ENCODE measurements around the gene SMCP.

- TF ChIP-seq REST (IDR thresholded peaks at IDR 0.05): no peak
- no peak for TF ChIP-seq CTCF (IDR thresholded peaks at IDR 0.05; ENCODE audit: low read depth, low read length, missing input control)
- TF ChIP-seq EGR1 (IDR thresholded peaks at IDR 0.05; ENCODE audit: low read depth in 2 of 2): no peak
- TF ChIP-seq GABPA (IDR thresholded peaks at IDR 0.05 in 1 of 2, conservative IDR thresholded peaks at IDR 0.05 in 1 of 2): no peak
- no peak for TF ChIP-seq JUND (IDR thresholded peaks at IDR 0.05)
- TF ChIP-seq ATF3 (IDR thresholded peaks at IDR 0.05): no peak
- no peak for TF ChIP-seq HNF4G (IDR thresholded peaks at IDR 0.05)
- TF ChIP-seq ZBTB33 (IDR thresholded peaks at IDR 0.05): no peak
- no peak for TF ChIP-seq RAD21 (IDR thresholded peaks at IDR 0.05)
- no peak for TF ChIP-seq FOXA1 (IDR thresholded peaks at IDR 0.05)
- TF ChIP-seq YY1 (IDR thresholded peaks at IDR 0.05): no peak
- no peak for TF ChIP-seq RXRA (IDR thresholded peaks at IDR 0.05)
- no peak for TF ChIP-seq SP1 (IDR thresholded peaks at IDR 0.05)
Measured at GRCh38 chr1:152859696-152860095, 18.4 kb upstream of the SMCP start, which contains the start of gene LCE7A.

All from liver (tissue), 3 donors.